ENCODE data around the gene GPX7.

- TF ChIP-seq CTCF (IDR thresholded peaks at IDR 0.05; ENCODE audit: insufficient read depth, low read length) (no peak), REST (IDR thresholded peaks at IDR 0.05; ENCODE audit: insufficient replicate concordance, low read depth) (no peak), POLR2AphosphoS5 (IDR thresholded peaks at IDR 0.05; ENCODE audit: low read depth) (no peak), SPI1 (IDR thresholded peaks at IDR 0.05; ENCODE audit: borderline replicate concordance, low read depth) (no peak)
Observed at GRCh38 chr1:52651904-52652303, 49.7 kb downstream of the GPX7 start.

Measured in HL-60 (cell line).